CD4-positive, alpha-beta memory T cell (primary cell): ENCODE results near the gene CTBP2. TPM values are rescaled to one million over a fixed set of nuclear protein-coding genes. Genes with fewer than 3 reads are reported as not detected.
A peak's percentile ranks its signal among the peaks of the same experiment; 100 is the strongest.

Experiments
- CTCF ChIA-PET: fragments of 350-600 bp; sonication (Branson Sonifier 250); formaldehyde crosslinking; loops from one replicate; lab custom pipeline; 2021; ENCODE audit warnings: inconsistent platforms; ENCODE audit not compliant: partially characterized antibody; lab: Charles Lee
- POLR2A ChIA-PET: fragments of 350-600 bp; sonication (Branson Sonifier 250); formaldehyde crosslinking; loops from one replicate; lab custom pipeline; 2021; ENCODE audit not compliant: partially characterized antibody; lab: Charles Lee
- DNase-seq, 5 donors: peaks; one replicate each; pipeline versions ENCODE4 v3.0.0 to v3.0.0-alpha.2; 2020 to 2022; ENCODE audit warnings: mixed read lengths in 1 of 5
- H3K27ac ChIP-seq: one replicate; pipeline ENCODE4 v1.7.0; 2013; ENCODE audit warnings: low read depth, low read length
- H3K27me3 ChIP-seq: 2 replicates; pipeline ENCODE4 v1.7.0; 2013; ENCODE audit warnings: mild to moderate bottlenecking, low read length, moderate library complexity; ENCODE audit not compliant: insufficient read depth
- H3K36me3 ChIP-seq: 2 replicates; pipeline ENCODE4 v1.7.0; 2013; ENCODE audit warnings: mild to moderate bottlenecking, low read length, moderate library complexity; ENCODE audit not compliant: insufficient read depth
- H3K4me1 ChIP-seq: 2 replicates; pipeline ENCODE4 v1.7.0; 2013; ENCODE audit warnings: mild to moderate bottlenecking, low read length, moderate library complexity; ENCODE audit not compliant: insufficient read depth
- H3K4me3 ChIP-seq, 2 donors: one replicate each; pipeline ENCODE4 v1.7.0; 2013; ENCODE audit warnings: low read length in 2 of 2, mild to moderate bottlenecking in 1 of 2
- H3K9me3 ChIP-seq, 2 donors: one replicate each; pipeline ENCODE4 v1.7.0; 2013; ENCODE audit warnings: low read length in 2 of 2, control low read depth in 1 of 2; ENCODE audit not compliant: control insufficient read depth in 1 of 2
- H3K27ac Mint-ChIP-seq, 7 donors: one replicate each; pipeline ENCODE4 v1.8.0; 2020 to 2021; ENCODE audit warnings: mixed read lengths in 7 of 7, mild to moderate bottlenecking in 6 of 7, inconsistent platforms in 3 of 7, moderate library complexity in 3 of 7
- H3K27me3 Mint-ChIP-seq, 2 donors: one replicate each; pipeline ENCODE4 v1.8.0; 2020 to 2021; ENCODE audit warnings: mixed read lengths in 2 of 2
- H3K36me3 Mint-ChIP-seq, 2 donors: one replicate each; pipeline ENCODE4 v1.8.0; 2020 to 2021; ENCODE audit warnings: mixed read lengths in 2 of 2, inconsistent platforms in 1 of 2, mild to moderate bottlenecking in 1 of 2
- H3K4me1 Mint-ChIP-seq, 4 donors: one replicate each; pipeline ENCODE4 v1.8.0; 2020 to 2021; ENCODE audit warnings: mixed read lengths in 4 of 4, mild to moderate bottlenecking in 1 of 4
- H3K4me3 Mint-ChIP-seq, 8 donors: one replicate each; pipeline ENCODE4 v1.8.0; 2020 to 2021; ENCODE audit warnings: mixed read lengths in 8 of 8, mild to moderate bottlenecking in 7 of 8, moderate library complexity in 6 of 8, inconsistent platforms in 3 of 8
- H3K9me3 Mint-ChIP-seq, 8 donors: one replicate each; pipeline ENCODE4 v1.8.0; 2020 to 2021; ENCODE audit warnings: mixed read lengths in 8 of 8, mild to moderate bottlenecking in 5 of 8, inconsistent platforms in 3 of 8, moderate library complexity in 1 of 8
- intact Hi-C: fragments of 100-400 bp; cut with micrococcal nuclease; formaldehyde crosslinking; loops from one replicate; pipeline ENCODE4 v1.15.1; 2023
- polyA plus RNA-seq, 2 donors: library from polyadenylated mRNA; unstranded; fragments of 300-500 nt; fragmentation: Illumina TruSeq; gene quantifications; one replicate each; pipeline ENCODE4 v1.2.3, GENCODE V29; 2021
- total RNA-seq, 2 experiments: library from RNA; stranded (reverse); gene quantifications; one replicate each; pipeline ENCODE4 v1.2.3, GENCODE V29; 2021

The CTBP2 gene
- total and polyA plus RNA-seq, 4 experiments from 2014 or later = 0.16 to 0.97 (median 0.61) TPM; not detected in 1

DNA sequence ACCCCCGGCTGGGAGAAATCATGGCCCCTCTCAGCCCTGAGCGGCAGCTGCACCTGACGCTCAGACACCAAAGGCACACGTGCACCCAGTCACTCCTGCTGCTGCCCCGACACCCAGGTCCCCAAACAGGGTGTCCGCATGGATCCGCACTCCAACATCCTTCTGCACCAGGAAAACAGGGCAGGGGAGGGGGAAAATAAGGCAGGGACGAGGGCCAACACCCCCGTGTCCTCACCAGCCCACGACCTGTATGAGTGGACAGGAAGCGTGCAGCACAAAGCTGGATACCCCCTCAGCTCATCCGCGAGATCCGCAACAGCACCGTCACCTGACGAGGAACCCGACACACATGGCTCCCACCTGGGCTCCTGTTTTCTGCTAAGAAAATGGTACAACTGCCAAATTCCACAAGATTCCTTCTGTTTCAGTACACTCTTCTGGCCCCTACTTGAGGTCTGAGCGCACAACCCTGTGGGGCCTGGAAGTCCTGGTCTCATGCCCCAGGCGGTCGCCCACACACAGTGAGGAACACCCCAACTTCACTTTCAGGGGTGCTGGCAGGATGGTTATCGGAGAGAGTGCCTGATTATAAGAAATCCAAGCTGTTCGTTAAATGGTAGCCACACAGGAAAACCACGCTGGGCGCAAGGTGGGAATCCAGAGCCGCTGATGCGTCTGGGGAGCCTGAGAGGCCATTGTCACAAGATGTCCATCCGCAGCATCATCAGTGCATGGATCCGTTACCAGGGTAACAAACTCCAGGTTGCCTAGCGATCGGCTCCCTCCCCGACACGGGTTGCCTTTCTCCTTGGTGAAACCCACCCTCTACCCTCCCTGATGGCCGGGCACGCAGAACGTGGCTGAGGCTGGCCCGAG is 154.8 kb downstream of the CTBP2 start:
- intact Hi-C loops = no loop called here
- DNase-seq = no peak
- H3K4me1 Mint-ChIP-seq = no peaks in the 10 kb centered on the region
- no peaks in the 10 kb centered on the region for H3K9me3 Mint-ChIP-seq
- no peaks in the 10 kb centered on the region for H3K36me3 ChIP-seq
- H3K27ac Mint-ChIP-seq = no peak overlapping the region
- no peaks in the 10 kb centered on the region for H3K9me3 ChIP-seq
- no peaks in the 10 kb centered on the region for H3K36me3 Mint-ChIP-seq
- no peak overlapping the region for H3K4me3 ChIP-seq
- H3K27me3 ChIP-seq = no peaks in the 10 kb centered on the region
- H3K4me3 Mint-ChIP-seq = no peak overlapping the region
- ChIA-PET POLR2A (no interaction called here), CTCF (no interaction called here)
- H3K27ac ChIP-seq = no peak overlapping the region
- peaks cover 0 to 3% of the 10 kb centered on the region in 2 donors for H3K27me3 Mint-ChIP-seq
- H3K4me1 ChIP-seq = no peaks in the 10 kb centered on the region

DNA sequence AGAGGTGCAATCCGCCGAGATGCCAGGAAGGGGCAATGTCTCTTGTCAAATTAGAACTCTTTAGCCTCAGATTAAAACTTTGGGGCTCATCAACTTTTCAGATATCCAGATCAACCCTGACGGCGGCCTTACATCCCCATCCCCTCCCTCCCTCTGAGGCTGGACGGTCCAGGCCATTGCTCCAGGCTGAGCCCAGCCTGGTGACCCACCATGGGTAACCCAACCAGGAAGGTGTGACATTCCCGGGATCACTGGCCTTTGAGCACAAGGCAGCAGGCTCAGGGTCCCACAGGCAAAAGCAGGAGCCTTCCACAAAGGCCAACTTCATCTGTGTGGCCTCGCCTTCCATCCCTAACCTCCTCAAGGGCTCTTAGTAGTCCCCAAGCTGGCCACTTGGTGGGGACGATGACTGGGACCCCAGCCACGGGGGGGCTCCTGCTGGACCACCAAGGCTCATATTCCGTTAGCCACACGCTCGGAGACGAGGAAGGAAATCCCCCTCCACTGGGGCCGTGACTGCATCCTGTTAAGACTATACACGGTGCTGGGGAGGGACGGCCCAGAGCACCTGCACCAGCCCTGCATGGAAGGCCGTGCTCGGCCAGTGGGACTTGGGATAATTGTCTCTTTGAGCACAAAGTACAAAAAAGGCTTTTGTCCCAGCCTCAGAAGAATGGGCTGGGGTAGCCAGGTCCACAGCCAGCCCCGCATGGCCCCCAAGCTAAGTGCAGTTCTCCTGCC is 155.6 kb downstream of the CTBP2 start:
- intact Hi-C loops = no loop called here
- H3K4me1 ChIP-seq = no peaks in the 10 kb centered on the region
- H3K36me3 ChIP-seq = no peaks in the 10 kb centered on the region
- no peak overlapping the region for H3K4me3 Mint-ChIP-seq
- H3K4me3 ChIP-seq = no peak overlapping the region
- H3K36me3 Mint-ChIP-seq = no peaks in the 10 kb centered on the region
- ChIA-PET CTCF (no interaction called here), POLR2A (no interaction called here)
- H3K27ac Mint-ChIP-seq = no peak overlapping the region
- H3K4me1 Mint-ChIP-seq = no peaks in the 10 kb centered on the region
- H3K27me3 ChIP-seq = no peaks in the 10 kb centered on the region
- no peak for DNase-seq
- no peaks in the 10 kb centered on the region for H3K9me3 Mint-ChIP-seq
- peaks cover 0 to 3% of the 10 kb centered on the region in 2 donors for H3K27me3 Mint-ChIP-seq
- no peak overlapping the region for H3K27ac ChIP-seq
- no peaks in the 10 kb centered on the region for H3K9me3 ChIP-seq

DNA sequence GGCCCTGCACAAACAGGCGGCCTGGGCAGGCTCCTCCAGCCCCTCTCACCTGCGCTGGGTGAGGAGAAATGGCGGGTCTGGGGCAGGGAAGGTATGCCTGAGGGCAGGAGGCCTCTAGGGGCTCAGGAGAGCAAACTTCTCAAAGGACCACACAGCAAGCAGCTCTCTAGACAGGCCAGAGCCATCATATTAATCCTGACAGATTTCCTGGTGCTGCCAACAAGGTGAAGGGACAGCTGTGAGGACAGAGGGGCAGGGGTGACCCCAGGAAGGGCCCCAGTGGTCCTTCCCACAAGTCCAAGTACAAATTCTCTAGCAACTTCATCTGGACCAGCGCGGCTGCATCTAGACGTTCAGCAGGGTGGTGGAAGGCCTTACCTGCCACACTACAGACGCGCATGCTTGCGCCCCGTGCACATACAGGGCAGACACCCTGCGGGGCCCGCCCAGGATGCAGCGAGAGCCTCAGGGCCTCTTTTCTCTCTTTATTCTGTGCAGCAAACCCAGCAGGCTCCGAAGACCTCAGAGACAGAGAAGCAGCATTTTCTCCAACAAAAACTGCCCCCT is 156.4 kb downstream of the CTBP2 start:
- Histone ChIP-seq H3K9me3 (no peaks in the 10 kb centered on the region), H3K4me3 (no peak overlapping the region), H3K4me1 (no peaks in the 10 kb centered on the region), H3K27me3 (no peaks in the 10 kb centered on the region), H3K27ac (no peak overlapping the region), H3K36me3 (no peaks in the 10 kb centered on the region)
- peak in 1 of 5 donors; percentile 42 for DNase-seq
- Mint-ChIP-seq H3K4me3 (no peak overlapping the region), H3K4me1 (no peaks in the 10 kb centered on the region), H3K36me3 (no peaks in the 10 kb centered on the region), H3K27me3 (peaks cover 0 to 3% of the 10 kb centered on the region in 2 donors), H3K9me3 (no peaks in the 10 kb centered on the region), H3K27ac (no peak overlapping the region)
- intact Hi-C loops = no loop called here
- ChIA-PET CTCF (no interaction called here), POLR2A (interaction anchor here (0.6 kb wide), 1 partner anchor 36 kb away, joined by 3 read pairs; no protein-coding TSS in a partner anchor)

DNA sequence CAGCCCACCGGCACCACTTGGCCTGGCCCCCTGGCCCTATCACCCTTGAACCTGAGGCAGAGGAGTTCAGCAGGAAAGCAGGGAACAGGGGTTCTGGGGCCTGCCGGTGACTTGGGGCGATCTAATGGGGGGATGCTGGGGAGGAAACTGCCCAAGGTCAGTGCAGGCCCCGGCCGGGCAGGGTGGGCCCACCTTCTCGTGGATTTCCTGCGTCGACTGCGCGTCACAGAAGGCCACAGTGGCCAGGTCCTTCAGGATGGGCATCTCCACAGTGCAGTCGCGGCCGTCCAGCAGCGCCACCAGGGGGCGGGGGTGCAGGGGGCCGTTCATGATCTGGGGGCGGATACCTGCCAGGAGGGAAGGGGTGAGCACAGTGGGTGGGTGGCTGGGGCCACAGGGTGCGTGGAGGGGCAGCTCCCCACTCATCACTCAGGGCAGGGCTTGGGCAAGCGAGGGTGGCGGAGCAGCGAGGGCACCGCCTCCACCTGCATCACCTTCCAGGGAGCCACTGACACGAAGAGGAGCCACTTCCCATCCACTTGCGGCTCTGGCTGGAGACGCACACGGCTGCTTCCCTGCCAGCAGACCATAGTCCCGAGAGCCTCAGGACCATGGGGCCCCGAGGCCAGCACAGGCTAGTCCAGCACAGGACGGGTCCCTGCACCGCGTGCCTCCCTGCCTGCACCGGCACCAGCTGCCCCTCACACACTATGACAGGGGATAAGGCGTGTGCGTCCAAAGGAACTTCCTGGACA is 157.0 kb downstream of the CTBP2 start:
- intact Hi-C loops = no loop called here
- Mint-ChIP-seq H3K4me3 (no peak overlapping the region), H3K4me1 (no peaks in the 10 kb centered on the region), H3K9me3 (no peaks in the 10 kb centered on the region), H3K27me3 (no peaks in the 10 kb centered on the region), H3K27ac (no peak overlapping the region), H3K36me3 (no peaks in the 10 kb centered on the region)
- no peak for DNase-seq
- no peaks in the 10 kb centered on the region for H3K36me3 ChIP-seq
- H3K4me3 ChIP-seq = no peak overlapping the region
- no peaks in the 10 kb centered on the region for H3K4me1 ChIP-seq
- ChIA-PET CTCF (no interaction called here), POLR2A (interaction anchor here (0.6 kb wide), 1 partner anchor 37 kb away, joined by 3 read pairs; no protein-coding TSS in a partner anchor)
- H3K27me3 ChIP-seq = no peaks in the 10 kb centered on the region
- no peak overlapping the region for H3K27ac ChIP-seq
- no peaks in the 10 kb centered on the region for H3K9me3 ChIP-seq

DNA sequence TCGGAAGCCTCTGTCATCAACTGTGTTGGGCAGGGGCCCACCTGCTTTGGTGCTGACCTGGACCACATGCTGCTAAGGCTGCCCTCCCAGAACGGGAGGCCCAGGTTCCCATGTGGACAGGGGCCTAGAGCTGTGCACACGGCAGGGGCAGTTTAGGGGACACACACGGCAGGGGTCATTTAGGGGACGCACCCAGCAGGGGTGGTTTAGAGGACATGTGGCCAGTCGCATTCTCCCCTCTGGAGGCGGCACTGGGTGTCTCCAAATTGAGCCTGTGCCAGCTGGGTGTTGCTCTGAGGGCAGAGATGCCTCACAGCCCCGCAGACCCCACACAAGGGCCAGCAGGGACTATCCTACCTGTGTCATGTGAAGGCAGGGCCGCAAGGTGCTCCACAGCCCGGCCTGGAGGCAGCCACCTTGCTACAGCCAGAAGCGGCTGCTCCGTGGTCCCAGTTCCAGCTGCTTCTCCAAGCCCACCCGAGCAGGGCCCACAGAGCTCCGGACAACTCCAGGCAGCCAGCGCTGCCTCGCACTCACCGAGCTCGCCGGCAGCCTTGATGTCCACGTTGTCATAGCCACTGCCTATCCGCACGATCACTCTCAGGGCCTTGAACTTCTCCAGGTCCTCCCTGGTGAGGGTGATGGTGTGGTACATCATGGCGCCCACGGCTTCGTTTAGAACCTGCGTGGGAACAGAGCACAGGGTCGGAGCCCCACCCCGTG is 157.8 kb downstream of the CTBP2 start:
- Mint-ChIP-seq H3K4me3 (no peak overlapping the region), H3K36me3 (no peaks in the 10 kb centered on the region), H3K27me3 (no peaks in the 10 kb centered on the region), H3K4me1 (no peaks in the 10 kb centered on the region), H3K9me3 (no peaks in the 10 kb centered on the region), H3K27ac (no peak overlapping the region)
- no peaks in the 10 kb centered on the region for H3K27me3 ChIP-seq
- no peak for DNase-seq
- H3K9me3 ChIP-seq = no peaks in the 10 kb centered on the region
- no peak overlapping the region for H3K4me3 ChIP-seq
- H3K27ac ChIP-seq = no peak overlapping the region
- H3K36me3 ChIP-seq = no peaks in the 10 kb centered on the region
- intact Hi-C loops = no loop called here
- no peaks in the 10 kb centered on the region for H3K4me1 ChIP-seq
- ChIA-PET POLR2A (no interaction called here), CTCF (no interaction called here)

DNA sequence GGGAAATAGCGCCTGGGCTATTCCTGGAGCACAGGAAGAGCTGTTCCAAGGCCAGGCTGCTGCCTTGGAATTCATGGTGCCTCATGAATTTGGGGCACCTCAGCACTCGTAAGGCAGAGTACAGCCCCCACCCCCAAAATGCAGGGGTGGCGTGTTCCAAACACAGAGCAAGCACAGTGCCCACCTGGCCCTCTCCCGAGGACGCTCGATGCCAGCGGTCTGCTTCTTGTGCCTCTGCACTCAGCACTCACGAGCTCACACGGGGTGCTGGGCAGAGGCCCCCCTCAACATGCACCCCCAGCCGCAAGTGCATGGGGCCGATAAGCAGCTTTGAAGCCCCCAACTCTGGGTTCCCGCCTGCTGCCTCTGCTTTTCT is 158.3 kb downstream of the CTBP2 start:
- H3K36me3 ChIP-seq = no peaks in the 10 kb centered on the region
- POLR2A ChIA-PET = no interaction called here

More for the DNA sequence above, 158.3 kb downstream of the CTBP2 start:
- no peak overlapping the region for H3K27ac Mint-ChIP-seq
- Histone ChIP-seq H3K9me3 (no peaks in the 10 kb centered on the region), H3K27me3 (no peaks in the 10 kb centered on the region), H3K4me3 (no peak overlapping the region), H3K4me1 (no peaks in the 10 kb centered on the region), H3K27ac (no peak overlapping the region)
- CTCF ChIA-PET = no interaction called here
- no peaks in the 10 kb centered on the region for H3K4me1 Mint-ChIP-seq
- intact Hi-C loops = no loop called here
- no peaks in the 10 kb centered on the region for H3K9me3 Mint-ChIP-seq
- H3K27me3 Mint-ChIP-seq = no peaks in the 10 kb centered on the region
- no peaks in the 10 kb centered on the region for H3K36me3 Mint-ChIP-seq
- DNase-seq = no peak
- no peak overlapping the region for H3K4me3 Mint-ChIP-seq
